ENCODE measurements around the gene DNAJB6. TPM values are rescaled to one million over a fixed set of nuclear protein-coding genes. Genes with fewer than 3 reads are reported as not detected.

Gene DNAJB6
- total RNA-seq (2022; extraction: Qiagen RNA extraction) = 82.0 to 167 TPM (median 101 TPM) in 5 replicates

DNA sequence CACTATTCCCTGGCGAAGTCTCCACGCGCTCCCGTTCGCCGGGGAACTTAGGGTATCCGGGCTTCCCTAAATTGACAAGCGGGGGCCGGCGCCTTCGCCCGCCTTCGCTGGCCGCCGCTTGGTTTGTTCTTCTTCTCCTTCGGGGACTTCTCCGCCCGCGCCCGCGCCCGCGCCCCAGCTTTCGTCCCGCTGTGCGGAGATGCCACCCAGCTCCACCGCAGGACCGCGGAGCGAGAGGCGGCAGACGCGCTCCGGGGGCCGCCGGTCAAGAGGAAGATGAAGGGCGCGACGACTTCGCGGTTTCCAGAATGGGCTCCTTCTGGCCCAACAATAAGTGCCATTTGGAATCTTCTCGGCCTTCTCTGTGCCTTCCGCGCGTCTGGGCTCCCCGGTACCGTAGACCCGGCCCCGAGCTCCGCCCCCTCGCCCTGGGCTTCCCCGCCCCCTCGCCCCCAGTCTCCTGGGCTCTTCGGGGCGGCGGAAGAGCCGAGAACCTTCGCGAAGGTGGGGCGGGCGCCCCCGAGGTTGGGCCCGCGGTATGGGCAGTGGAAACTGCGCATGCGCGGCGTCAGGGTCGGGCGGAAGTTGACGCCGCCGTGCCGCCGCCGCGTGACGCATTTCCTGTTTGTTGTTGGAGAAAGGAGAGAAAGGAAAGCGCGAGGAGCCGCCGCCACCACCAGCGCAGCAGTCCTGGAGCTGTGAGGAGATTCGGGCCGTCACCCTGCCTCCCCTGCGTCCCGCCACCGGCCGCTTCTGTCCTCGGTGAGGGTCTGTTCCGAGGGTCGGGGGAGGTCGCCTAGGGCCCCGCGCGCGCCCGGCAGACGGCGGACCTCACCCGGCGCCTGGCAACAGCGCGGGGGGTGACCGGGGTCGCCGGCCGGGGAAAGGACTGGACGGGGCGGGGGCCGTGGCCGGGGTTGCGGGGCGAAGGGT, at the start of gene DNAJB6:
Gene DNAJB6, plus strand, starts transcription at position 622 of the 933 bp plus-strand sequence. CDS start 21,569 bp downstream, outside the sequence.

Other genes starting within 250 kb of the DNAJB6 start
- 54.7 to 70.1 TPM (median 66.6 TPM) in 5 replicates for gene UBE3C, start 198.1 kb upstream of the DNAJB6 start, total RNA-seq (2022; extraction: Qiagen RNA extraction)